OCI-LY7 (cell line): Measurements from ENCODE around the gene ZBTB26. TPM values are rescaled to one million over a fixed set of nuclear protein-coding genes. Genes with fewer than 3 reads are reported as not detected.

Experiments
- BruUV-seq: library from RNA; stranded (reverse); fragments of 400-500 nt; replicated peaks from 2 replicates; lab custom pipeline; 2021; lab: Mats Ljungman, UMichigan
- CTCF ChIA-PET: fragments of 300-600 bp; sonication (Branson Sonifier 250); formaldehyde crosslinking; loops from one replicate; lab custom pipeline; 2022; ENCODE audit warnings: antibody characterized with exemption; ENCODE audit not compliant: unreplicated experiment; lab: Charles Lee
- POLR2A ChIA-PET: fragments of 300-600 bp; sonication (Branson Sonifier 250); formaldehyde crosslinking; loops from one replicate; lab custom pipeline; 2022; ENCODE audit warnings: antibody characterized with exemption; lab: Charles Lee
- DNase-seq: peaks from one replicate; pipeline ENCODE4 v3.0.0-alpha.2; 2015; ENCODE audit warnings: low spot score
- H2AFZ ChIP-seq: fragments of 200-600 bp; sonication (generic), shearing (Covaris generic); 2 replicates; pipeline ENCODE4 v1.6.1; 2014; ENCODE audit warnings: mild to moderate bottlenecking, antibody characterized with exemption, low read length, moderate library complexity
- H3K27ac ChIP-seq: fragments of 200-600 bp; sonication (generic); 2 replicates; pipeline ENCODE4 v1.5.1; 2014; ENCODE audit warnings: mixed run types, low read depth, mild to moderate bottlenecking, moderate library complexity, low read length, inconsistent platforms; ENCODE audit not compliant: poor library complexity, severe bottlenecking
- H3K36me3 ChIP-seq: fragments of 200-600 bp; sonication (generic); 2 replicates; pipeline ENCODE4 v1.6.1; 2014; ENCODE audit warnings: mild to moderate bottlenecking, antibody characterized with exemption, low read length, moderate library complexity, mixed read lengths; ENCODE audit not compliant: insufficient read depth
- H3K4me1 ChIP-seq: fragments of 200-600 bp; sonication (generic); 2 replicates; pipeline ENCODE4 v1.5.1; 2014; ENCODE audit warnings: mild to moderate bottlenecking, low read length; ENCODE audit not compliant: insufficient read depth, poor library complexity, severe bottlenecking
- H3K4me2 ChIP-seq: fragments of 200-600 bp; sonication (generic); 2 replicates; pipeline ENCODE4 v1.6.1; 2014; ENCODE audit warnings: mild to moderate bottlenecking, low read length
- H3K4me3 ChIP-seq: fragments of 200-600 bp; sonication (generic); 2 replicates; pipeline ENCODE4 v1.5.1; 2014; ENCODE audit warnings: mild to moderate bottlenecking, low read depth, low read length; ENCODE audit not compliant: poor library complexity, severe bottlenecking
- H3K79me2 ChIP-seq: fragments of 200-600 bp; sonication (generic); 2 replicates; pipeline ENCODE4 v1.6.1; 2016; ENCODE audit warnings: low read depth, mild to moderate bottlenecking, low read length, moderate library complexity, mixed read lengths; ENCODE audit not compliant: insufficient read depth
- H3K9me2 ChIP-seq: fragments of 200-600 bp; sonication (generic); 2 replicates; pipeline ENCODE4 v1.6.1; 2016; ENCODE audit warnings: mild to moderate bottlenecking, low read length, mixed read lengths; ENCODE audit not compliant: insufficient read depth
- H3K9me3 ChIP-seq: fragments of 200-600 bp; sonication (generic); 2 replicates; pipeline ENCODE4 v1.6.1; 2014; ENCODE audit warnings: mild to moderate bottlenecking, mixed run types, low read length, mixed read lengths
- H4K20me1 ChIP-seq: fragments of 200-600 bp; sonication (generic); 2 replicates; pipeline ENCODE4 v1.6.1; 2014; ENCODE audit warnings: mild to moderate bottlenecking, antibody characterized with exemption, low read length, moderate library complexity, mixed read lengths; ENCODE audit not compliant: insufficient read depth
- CTCF ChIP-seq: fragments of 200-600 bp; sonication (generic); conservative IDR thresholded peaks from 2 replicates; pipeline ENCODE4 v1.5.1; 2014; ENCODE audit warnings: mild to moderate bottlenecking, antibody characterized with exemption, low read length, moderate library complexity, mixed read lengths
- EZH2phosphoT487 ChIP-seq: fragments of 200-600 bp; sonication (generic); IDR thresholded peaks from 2 replicates; pipeline ENCODE4 v1.6.1; 2018; ENCODE audit warnings: low read depth, borderline replicate concordance, mild to moderate bottlenecking, mixed run types, antibody characterized with exemption, low read length, moderate library complexity, mixed read lengths
- intact Hi-C: fragments of 100-400 bp; cut with micrococcal nuclease; formaldehyde crosslinking; loops from one replicate; pipeline ENCODE4 v1.10.0; 2022; ENCODE audit not compliant: unreplicated experiment
- total RNA-seq, 2 experiments: library from RNA; depleted of rRNA in 1 of 2; stranded (reverse); fragments of >200 nt in 1 of 2; shearing (Covaris generic) in 1 of 2; gene quantifications; 2 replicates each; pipeline ENCODE4 v1.2.3, GENCODE V29; 2014 to 2022

The ZBTB26 gene
- total RNA-seq, 2 experiments from 2014 or later = 10.8 to 14.2 TPM

GRCh38 chr9:122975196-122975595 is 43.9 kb upstream of the ZBTB26 start:
- Histone ChIP-seq H3K27ac (no peak overlapping the region), H3K36me3 (peaks cover 39% of the 10 kb centered on the region), H3K79me2 (no peaks in the 10 kb centered on the region), H2AFZ (no peak overlapping the region), H4K20me1 (no peaks in the 10 kb centered on the region), H3K4me2 (no peak overlapping the region), H3K9me2 (no peaks in the 10 kb centered on the region), H3K4me3 (no peak overlapping the region), H3K9me3 (no peaks in the 10 kb centered on the region), H3K4me1 (no peaks in the 10 kb centered on the region)
- DNase-seq = no peak
- CTCF ChIA-PET = no interaction called here
- intact Hi-C loops = no loop called here
- POLR2A ChIA-PET = interaction anchor here (1.7 kb wide), 1 partner anchor 12 kb away, joined by 5 read pairs; no protein-coding TSS in a partner anchor
- TF ChIP-seq EZH2phosphoT487 = no peak
- no peak for TF ChIP-seq CTCF
- no TSS peak for BruUV-seq

- ChIA-PET CTCF (no interaction called here), POLR2A (interaction anchor here (1.1 kb wide), 1 partner anchor 69 kb away, joined by 3 read pairs; no protein-coding TSS in a partner anchor)
- intact Hi-C loops = no loop called here
- Histone ChIP-seq H3K9me2 (no peaks in the 10 kb centered on the region), H2AFZ (no peak overlapping the region), H3K36me3 (peaks cover 72% of the 10 kb centered on the region), H3K4me3 (no peak overlapping the region), H3K9me3 (no peaks in the 10 kb centered on the region), H3K4me2 (no peak overlapping the region), H3K27ac (no peak overlapping the region), H3K4me1 (no peaks in the 10 kb centered on the region), H4K20me1 (no peaks in the 10 kb centered on the region), H3K79me2 (peaks cover 17% of the 10 kb centered on the region; the same call in 1 of the 2 replicates)
- BruUV-seq = no TSS peak
- DNase-seq = no peak
- TF ChIP-seq CTCF (no peak), EZH2phosphoT487 (no peak)
These were observed 29.8 kb upstream of the ZBTB26 start for GRCh38 chr9:122961139-122961538.

- H3K79me2 ChIP-seq = peaks cover 66% of the 10 kb centered on the region
- intact Hi-C loops = no loop called here
- peaks cover 49% of the 10 kb centered on the region for H3K36me3 ChIP-seq
- H3K4me2 ChIP-seq = no peak overlapping the region
- H3K9me2 ChIP-seq = no peaks in the 10 kb centered on the region
- H3K27ac ChIP-seq = no peak overlapping the region
- BruUV-seq = no TSS peak
- H2AFZ ChIP-seq = no peak overlapping the region
- H3K9me3 ChIP-seq = no peaks in the 10 kb centered on the region
- H3K4me1 ChIP-seq = no peaks in the 10 kb centered on the region
- TF ChIP-seq CTCF (no peak), EZH2phosphoT487 (no peak)
- 0 out of 2 replicates have a peak, but pooled peaks cover 3% of the 10 kb centered on the region for H4K20me1 ChIP-seq
- ChIA-PET POLR2A (interaction anchor here (0.6 to 1.1 kb wide), 4 partner anchors 15 to 1015 kb away, joined by 3 to 5 read pairs (median 4); partner anchors contain the start of gene RABGAP1), CTCF (no interaction called here)
- no peak for DNase-seq
- H3K4me3 ChIP-seq = no peak overlapping the region
These were observed 24.6 kb upstream of the ZBTB26 start for GRCh38 chr9:122955961-122956360.
